Activated T-cell treated with anti-CD3 and anti-CD28 coated beads, Interleukin-2, amount 50 U/mL, for 4 hours (primary cell): ENCODE measurements around the gene OGFR. TPM values are rescaled to one million over a fixed set of nuclear protein-coding genes. Genes with fewer than 3 reads are reported as not detected.
A peak's percentile ranks its signal among the peaks of the same experiment; 100 is the strongest.

ENCODE experiments used
- ATAC-seq, 2 donors: fragments of 200-7000 bp; cut with Tn5 transposase; one replicate each; pipeline ENCODE4 v1.10.0; 2021
- DNase-seq: peaks from one replicate; pipeline ENCODE4 v3.0.0-alpha.2; 2020
- H3K27me3 Mint-ChIP-seq: one replicate; pipeline ENCODE4 v1.8.0; 2021; ENCODE audit warnings: low read depth, mixed read lengths
- H3K36me3 Mint-ChIP-seq: one replicate; pipeline ENCODE4 v1.8.0; 2022; ENCODE audit warnings: mixed read lengths; ENCODE audit not compliant: insufficient read depth
- H3K4me1 Mint-ChIP-seq: one replicate; pipeline ENCODE4 v1.8.0; 2021; ENCODE audit warnings: low read depth, mixed read lengths
- H3K4me3 Mint-ChIP-seq: one replicate; pipeline ENCODE4 v1.8.0; 2021; ENCODE audit warnings: mild to moderate bottlenecking, moderate library complexity, mixed read lengths
- H3K9me3 Mint-ChIP-seq: one replicate; pipeline ENCODE4 v1.8.0; 2021; ENCODE audit warnings: mixed read lengths
- total RNA-seq, 3 donors: library from RNA; stranded (reverse); gene quantifications; one replicate each; pipeline ENCODE4 v1.2.1, GENCODE V29; 2021

The OGFR gene
- total RNA-seq, 3 donors from 2014 or later: 45.8 to 57.9 (median 53.9) TPM

DNA sequence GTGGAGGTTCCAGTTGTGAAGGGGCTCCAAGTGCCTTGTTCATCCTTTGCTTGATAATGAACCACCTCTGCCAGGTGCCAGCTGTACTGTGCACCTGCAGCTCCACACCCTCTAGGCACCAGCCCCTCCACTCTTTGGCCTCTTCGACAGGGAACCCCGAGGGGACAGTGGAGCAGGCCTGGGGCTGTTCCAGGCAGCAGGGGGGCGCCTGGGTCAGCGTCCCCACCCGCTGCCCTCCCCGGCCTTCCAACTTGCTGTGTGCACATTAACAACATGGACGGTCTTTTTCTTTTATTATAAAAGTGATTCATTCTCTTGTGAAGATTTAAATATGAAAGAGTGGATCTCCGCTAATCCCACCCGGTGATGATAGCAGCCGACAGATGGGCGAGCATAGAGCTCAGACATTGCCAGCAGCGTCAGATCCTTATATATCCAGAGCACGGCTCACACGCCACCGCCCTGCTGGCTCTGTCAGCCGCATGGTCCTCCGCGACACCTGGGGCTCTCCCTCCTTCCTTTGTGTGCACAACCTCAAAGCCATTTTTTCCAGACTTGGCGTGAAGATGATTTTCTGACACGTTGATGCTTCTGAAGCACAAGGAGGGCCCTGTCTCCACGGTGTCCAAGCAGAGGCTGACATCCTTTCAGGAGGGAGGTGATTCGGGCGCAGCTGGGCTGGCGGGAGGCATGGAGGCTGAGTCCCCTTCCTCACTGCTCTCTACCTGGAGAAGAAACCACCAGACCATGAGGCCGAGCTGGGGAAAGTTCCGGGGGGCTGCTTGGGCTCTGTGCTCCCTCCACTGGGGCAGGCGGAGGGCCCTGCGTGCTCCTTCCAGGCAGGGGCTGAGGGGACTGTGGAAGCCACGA, 30.6 kb upstream of the OGFR start:
- Mint-ChIP-seq H3K4me3 (no peak overlapping the region), H3K36me3 (no peaks in the 10 kb centered on the region), H3K4me1 (peaks cover 59% of the 10 kb centered on the region), H3K9me3 (no peaks in the 10 kb centered on the region), H3K27me3 (no peaks in the 10 kb centered on the region)
- ATAC-seq: no peak
- DNase-seq: no peak

GRCh38 chr20:62774762-62775161, 29.9 kb upstream of the OGFR start:
- H3K27me3 Mint-ChIP-seq: no peaks in the 10 kb centered on the region
- no peaks in the 10 kb centered on the region for H3K36me3 Mint-ChIP-seq
- DNase-seq (no peak), ATAC-seq (no peak)
- H3K9me3 Mint-ChIP-seq: no peaks in the 10 kb centered on the region
- H3K4me1 Mint-ChIP-seq: peaks cover 56% of the 10 kb centered on the region
- H3K4me3 Mint-ChIP-seq: no peak overlapping the region

DNA sequence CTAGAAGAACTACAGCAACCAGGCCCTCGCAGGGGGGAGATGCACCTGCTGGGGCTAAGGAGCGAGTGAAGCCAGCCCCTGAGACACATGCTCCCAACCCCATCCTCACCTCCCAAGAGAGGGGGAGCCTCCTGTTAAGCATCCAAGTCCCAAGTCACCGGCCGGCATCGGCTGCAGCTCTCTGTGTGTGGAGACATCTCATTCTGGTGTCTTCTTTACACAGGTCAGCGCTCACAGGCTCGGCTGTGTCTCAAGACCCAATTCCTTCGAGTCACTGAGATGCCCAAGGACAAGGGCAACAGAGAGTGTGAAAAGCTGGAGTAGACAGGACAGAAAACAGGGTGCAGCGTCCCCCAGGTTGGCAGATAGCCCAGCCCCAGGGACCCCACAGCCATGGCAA, 29.4 kb upstream of the OGFR start:
- ATAC-seq (no peak), DNase-seq (no peak)
- Mint-ChIP-seq H3K36me3 (no peaks in the 10 kb centered on the region), H3K4me3 (no peak overlapping the region), H3K27me3 (no peaks in the 10 kb centered on the region), H3K9me3 (no peaks in the 10 kb centered on the region), H3K4me1 (peaks cover 56% of the 10 kb centered on the region)

GRCh38 chr20:62776035-62776691, 28.5 kb upstream of the OGFR start:
- Mint-ChIP-seq H3K9me3 (no peaks in the 10 kb centered on the region), H3K27me3 (no peaks in the 10 kb centered on the region), H3K4me1 (peaks cover 56% of the 10 kb centered on the region), H3K36me3 (no peaks in the 10 kb centered on the region), H3K4me3 (peak overlapping the region; percentile 50)
- DNase-seq (no peak), ATAC-seq (no peak)

GRCh38 chr20:62776692-62777527, 27.7 kb upstream of the OGFR start:
- Mint-ChIP-seq H3K36me3 (no peaks in the 10 kb centered on the region), H3K4me1 (peaks cover 56% of the 10 kb centered on the region), H3K27me3 (no peaks in the 10 kb centered on the region), H3K4me3 (peak overlapping the region; percentile 50), H3K9me3 (no peaks in the 10 kb centered on the region)
- ATAC-seq (peak; percentile 76 to 81), DNase-seq (peak; percentile 48)

- ATAC-seq (no peak), DNase-seq (no peak)
- no peaks in the 10 kb centered on the region for H3K36me3 Mint-ChIP-seq
- H3K27me3 Mint-ChIP-seq: no peaks in the 10 kb centered on the region
- H3K4me3 Mint-ChIP-seq: no peak overlapping the region
- no peaks in the 10 kb centered on the region for H3K9me3 Mint-ChIP-seq
- peaks cover 51% of the 10 kb centered on the region for H3K4me1 Mint-ChIP-seq
Measured at GRCh38 chr20:62777528-62777830, 27.2 kb upstream of the OGFR start.

DNA sequence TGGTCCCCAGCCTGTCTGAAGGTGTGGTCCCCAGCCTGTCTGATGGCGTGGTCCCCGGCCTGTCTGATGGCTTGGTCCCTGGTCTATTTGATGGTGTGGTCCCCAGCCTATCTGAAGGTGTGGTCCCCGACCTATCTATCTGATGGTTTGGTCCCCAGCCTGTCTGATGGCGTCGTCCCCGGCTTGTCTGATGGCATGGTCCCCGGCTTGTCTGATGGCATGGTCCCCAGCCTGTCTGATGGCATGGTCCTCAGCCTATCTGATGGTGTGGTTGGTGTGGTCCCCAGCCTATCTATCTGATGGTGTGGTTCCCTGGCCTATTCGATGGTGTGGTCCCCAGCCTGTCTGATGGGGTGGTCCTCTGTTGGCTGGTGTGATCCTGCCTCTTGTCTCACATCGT, 26.6 kb upstream of the OGFR start:
- H3K9me3 Mint-ChIP-seq: no peaks in the 10 kb centered on the region
- no peak for ATAC-seq
- no peaks in the 10 kb centered on the region for H3K36me3 Mint-ChIP-seq
- peaks cover 48% of the 10 kb centered on the region for H3K4me1 Mint-ChIP-seq
- H3K4me3 Mint-ChIP-seq: no peak overlapping the region
- DNase-seq: no peak
- no peaks in the 10 kb centered on the region for H3K27me3 Mint-ChIP-seq

- H3K9me3 Mint-ChIP-seq: no peaks in the 10 kb centered on the region
- no peak for ATAC-seq
- no peaks in the 10 kb centered on the region for H3K36me3 Mint-ChIP-seq
- no peak for DNase-seq
- H3K4me1 Mint-ChIP-seq: peaks cover 43% of the 10 kb centered on the region
- no peaks in the 10 kb centered on the region for H3K27me3 Mint-ChIP-seq
- no peak overlapping the region for H3K4me3 Mint-ChIP-seq
Measured at GRCh38 chr20:62778601-62779416, 25.8 kb upstream of the OGFR start.

DNA sequence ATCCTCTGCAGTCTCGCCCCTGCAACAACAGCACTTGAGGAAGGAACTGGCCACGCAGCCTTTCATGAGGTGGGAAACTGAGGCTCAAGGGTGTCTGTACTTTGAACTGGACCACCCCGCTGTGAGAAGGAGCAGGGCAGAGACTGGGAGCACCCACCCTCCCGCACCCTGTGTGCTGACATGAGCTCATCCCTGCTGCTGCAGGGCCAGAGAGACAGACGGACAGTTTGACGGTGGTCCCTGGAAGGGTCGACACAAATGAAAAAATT, 25.3 kb upstream of the OGFR start:
- Mint-ChIP-seq H3K4me1 (peaks cover 39% of the 10 kb centered on the region), H3K9me3 (no peaks in the 10 kb centered on the region), H3K4me3 (no peak overlapping the region)

GRCh38 chr20:62780204-62780603, 24.4 kb upstream of the OGFR start:
- ATAC-seq: no peak
- H3K27me3 Mint-ChIP-seq: no peaks in the 10 kb centered on the region
- no peak for DNase-seq
- H3K4me3 Mint-ChIP-seq: no peak overlapping the region
- H3K9me3 Mint-ChIP-seq: no peaks in the 10 kb centered on the region
- no peaks in the 10 kb centered on the region for H3K36me3 Mint-ChIP-seq
- peaks cover 30% of the 10 kb centered on the region for H3K4me1 Mint-ChIP-seq

More for the DNA sequence above, 25.3 kb upstream of the OGFR start:
- Mint-ChIP-seq H3K27me3 (no peaks in the 10 kb centered on the region), H3K36me3 (no peaks in the 10 kb centered on the region)
- no peak for DNase-seq
- no peak for ATAC-seq

DNA sequence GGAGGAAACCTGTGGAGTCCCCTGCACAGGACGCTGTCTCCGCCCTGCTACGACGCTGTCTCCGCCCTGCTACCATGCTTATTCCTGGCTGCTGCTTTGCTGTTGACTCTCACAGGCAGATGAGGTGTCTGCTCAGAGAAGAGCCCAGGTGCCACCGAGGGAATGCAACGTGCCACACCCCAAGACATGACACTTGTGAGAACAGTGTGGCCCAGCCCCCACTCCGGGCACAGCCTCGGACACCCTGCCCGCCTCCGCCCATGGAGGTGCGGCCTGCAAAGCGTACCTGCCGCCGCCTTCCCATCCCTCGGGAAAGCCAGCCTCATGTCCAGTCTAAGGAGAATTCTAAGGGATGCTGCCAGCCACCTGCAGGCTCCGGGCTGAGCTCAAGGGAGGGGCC, 23.9 kb upstream of the OGFR start:
- Mint-ChIP-seq H3K27me3 (no peaks in the 10 kb centered on the region), H3K9me3 (no peaks in the 10 kb centered on the region), H3K4me3 (no peak overlapping the region), H3K36me3 (no peaks in the 10 kb centered on the region), H3K4me1 (peaks cover 25% of the 10 kb centered on the region)
- ATAC-seq: no peak
- no peak for DNase-seq

- no peak overlapping the region for H3K4me3 Mint-ChIP-seq
- no peaks in the 10 kb centered on the region for H3K27me3 Mint-ChIP-seq
- DNase-seq: no peak
- no peak for ATAC-seq
- H3K4me1 Mint-ChIP-seq: peaks cover 10% of the 10 kb centered on the region
- H3K36me3 Mint-ChIP-seq: no peaks in the 10 kb centered on the region
- H3K9me3 Mint-ChIP-seq: no peaks in the 10 kb centered on the region
Measured at GRCh38 chr20:62782149-62782892, 22.3 kb upstream of the OGFR start.

DNA sequence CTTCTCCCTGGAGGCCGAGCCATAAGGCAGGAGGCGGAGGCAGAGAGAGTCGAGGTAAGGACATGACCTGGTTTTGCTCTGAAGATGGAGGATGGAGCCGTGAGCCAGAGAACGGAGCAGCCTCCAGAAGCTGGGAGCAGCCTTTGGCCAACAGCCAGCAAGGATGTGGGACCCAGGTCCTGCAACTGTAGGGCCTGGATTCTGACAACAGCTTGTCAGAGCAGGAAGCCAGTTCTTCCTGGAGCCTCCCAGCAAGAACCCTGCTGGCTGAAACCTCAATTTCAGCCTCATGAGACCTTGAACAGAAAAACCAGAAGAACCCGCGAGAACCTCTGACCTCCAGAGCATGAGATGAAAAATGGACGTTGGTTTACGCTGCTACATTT, 21.7 kb upstream of the OGFR start:
- H3K4me3 Mint-ChIP-seq: no peak overlapping the region
- H3K9me3 Mint-ChIP-seq: no peaks in the 10 kb centered on the region
- H3K36me3 Mint-ChIP-seq: no peaks in the 10 kb centered on the region
- H3K27me3 Mint-ChIP-seq: no peaks in the 10 kb centered on the region
- H3K4me1 Mint-ChIP-seq: peaks cover 7% of the 10 kb centered on the region
- ATAC-seq: no peak
- DNase-seq: no peak

DNA sequence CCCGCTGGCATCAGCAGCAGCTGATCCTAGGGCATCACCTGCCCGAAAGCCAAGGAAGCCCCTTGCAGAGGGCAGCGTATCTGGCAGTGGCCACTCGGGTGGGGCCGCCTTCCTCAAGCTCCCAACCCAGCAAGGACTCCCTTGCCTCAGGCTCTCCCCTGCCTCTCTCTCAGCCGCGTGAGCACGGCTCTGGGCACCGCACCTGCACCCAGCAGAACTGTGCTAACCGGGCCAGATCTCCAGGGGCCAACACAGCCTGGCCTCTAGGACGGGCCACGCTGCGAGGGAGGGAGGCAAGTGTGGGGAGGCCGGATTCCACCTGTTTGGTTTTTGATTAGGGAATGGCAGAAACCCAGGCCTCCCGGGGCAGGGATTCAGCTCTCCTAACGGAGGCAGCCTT, 20.1 kb upstream of the OGFR start:
- no peaks in the 10 kb centered on the region for H3K27me3 Mint-ChIP-seq
- H3K36me3 Mint-ChIP-seq: no peaks in the 10 kb centered on the region
- H3K9me3 Mint-ChIP-seq: no peaks in the 10 kb centered on the region
- peaks cover 1% of the 10 kb centered on the region for H3K4me1 Mint-ChIP-seq
- H3K4me3 Mint-ChIP-seq: no peak overlapping the region
- DNase-seq: no peak
- no peak for ATAC-seq
